Omental fat pad (tissue), 4 donors: ENCODE results near the gene P2RX7. TPM values are rescaled to one million over a fixed set of nuclear protein-coding genes. Genes with fewer than 3 reads are reported as not detected.

Experiments
- ATAC-seq: fragments of 150-250 bp; one replicate; pipeline ENCODE4 v1.9.1; 2016; ENCODE audit warnings: mild to moderate bottlenecking, moderate library complexity; ENCODE audit not compliant: low FRiP score
- DNase-seq: peaks from one replicate; pipeline ENCODE4 v3.0.0-alpha.2; 2019; ENCODE audit warnings: low spot score
- CTCF ChIP-seq, 3 donors: fragments of 450-650 bp; IDR thresholded peaks; one replicate each; pipeline ENCODE4 v1.5.1; 2016 to 2017; ENCODE audit warnings: antibody characterized with exemption in 3 of 3, mild to moderate bottlenecking in 3 of 3, moderate library complexity in 2 of 3
- total RNA-seq, 4 donors: library from RNA; depleted of rRNA; stranded (reverse); fragments of >200 nt; gene quantifications; one replicate each; pipeline ENCODE4 v1.1.0, GENCODE V29; 2016

The P2RX7 gene
- total RNA-seq, 4 donors from 2014 or later, result 2.4 to 8.6 (median 5.6) TPM

- ATAC-seq (peak; percentile 95), DNase-seq (no peak)
- no peak for TF ChIP-seq CTCF (IDR thresholded peaks at IDR 0.05)
Observed at GRCh38 chr12:121124402-121125109, 8.1 kb upstream of the P2RX7 start.

DNA sequence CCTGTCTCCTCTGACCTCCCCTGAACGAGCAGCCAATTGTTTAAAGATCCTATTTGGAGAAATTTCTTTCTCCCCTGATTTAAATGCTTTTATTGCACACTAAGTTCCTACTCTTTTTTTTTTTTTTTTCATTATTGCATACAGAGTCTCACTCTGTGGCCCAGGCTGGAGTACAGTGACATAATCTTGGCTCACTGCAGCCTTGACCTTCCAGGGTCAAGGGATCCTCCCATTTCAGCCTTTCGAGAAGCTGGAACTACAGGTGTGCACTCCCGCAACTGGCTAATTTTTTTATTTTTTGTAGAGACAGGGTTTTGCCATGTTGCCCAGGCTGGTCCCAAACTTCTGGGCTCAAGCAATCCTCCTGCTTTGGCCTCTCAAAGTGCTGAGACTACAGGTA is 5.2 kb upstream of the P2RX7 start:
- DNase-seq (no peak), ATAC-seq (no peak)
- no peak for TF ChIP-seq CTCF (IDR thresholded peaks at IDR 0.05)

DNA sequence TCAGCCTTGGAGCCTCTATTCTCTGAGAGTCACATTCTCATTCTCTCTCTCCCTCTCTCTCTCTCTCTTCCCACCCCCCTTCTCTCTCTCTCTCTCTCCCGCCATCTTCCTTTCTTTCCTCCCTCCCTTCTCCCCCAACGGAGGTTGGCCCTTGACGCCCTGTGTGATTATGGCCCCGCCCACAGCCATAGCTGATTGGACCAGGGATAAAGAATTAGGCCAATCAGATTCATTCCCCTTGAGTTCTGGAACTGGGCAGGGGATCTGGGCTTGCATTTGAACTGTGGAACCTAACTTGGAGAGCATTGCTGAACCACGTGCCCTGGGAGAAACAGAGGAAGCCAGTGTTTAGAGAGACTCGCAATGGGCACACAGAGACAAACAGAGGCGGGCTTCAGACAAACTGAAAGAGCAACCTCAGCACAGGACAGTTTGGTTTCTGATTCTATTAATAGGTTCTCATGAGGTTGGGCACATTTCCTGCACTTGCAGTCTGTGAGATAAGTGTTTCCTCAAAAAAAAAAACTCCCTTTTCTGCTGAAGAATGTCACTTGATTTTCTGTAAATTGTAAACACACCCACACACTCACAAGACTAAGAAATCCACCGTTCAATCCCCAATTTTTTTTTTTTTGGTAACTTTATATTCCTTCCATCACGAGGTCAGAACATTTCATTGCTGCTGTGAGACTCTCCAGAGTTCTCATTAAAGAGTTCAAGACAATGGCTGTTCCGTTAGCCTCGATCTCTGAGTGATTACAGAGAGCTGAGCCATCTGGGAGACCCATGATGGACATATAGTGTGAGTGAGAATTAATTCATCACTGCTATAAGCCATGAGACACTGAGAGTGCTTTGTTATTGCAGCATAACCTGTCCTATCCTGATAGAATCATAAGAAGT is 3.5 kb upstream of the P2RX7 start:
- DNase-seq (peak; percentile 32), ATAC-seq (no peak)
- no peak for TF ChIP-seq CTCF (IDR thresholded peaks at IDR 0.05)

DNA sequence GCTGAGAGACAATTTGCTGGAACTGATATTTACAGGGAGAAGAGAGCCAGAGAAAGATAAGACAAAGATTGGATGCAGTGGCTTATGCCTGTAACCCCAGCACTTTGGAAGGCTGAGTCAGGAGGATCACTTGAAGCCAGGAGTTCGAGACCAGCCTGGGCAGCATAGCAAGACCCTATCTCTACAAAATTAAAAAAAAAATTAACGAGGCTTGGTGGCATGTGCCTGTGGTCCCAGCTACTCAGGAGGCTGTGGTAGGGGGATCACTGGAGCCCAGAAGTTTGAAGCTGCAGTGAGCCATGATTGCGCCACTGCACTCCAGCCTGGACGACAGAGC is 2.9 kb upstream of the P2RX7 start:
- no peak for TF ChIP-seq CTCF (IDR thresholded peaks at IDR 0.05)
- ATAC-seq (no peak), DNase-seq (no peak)

DNA sequence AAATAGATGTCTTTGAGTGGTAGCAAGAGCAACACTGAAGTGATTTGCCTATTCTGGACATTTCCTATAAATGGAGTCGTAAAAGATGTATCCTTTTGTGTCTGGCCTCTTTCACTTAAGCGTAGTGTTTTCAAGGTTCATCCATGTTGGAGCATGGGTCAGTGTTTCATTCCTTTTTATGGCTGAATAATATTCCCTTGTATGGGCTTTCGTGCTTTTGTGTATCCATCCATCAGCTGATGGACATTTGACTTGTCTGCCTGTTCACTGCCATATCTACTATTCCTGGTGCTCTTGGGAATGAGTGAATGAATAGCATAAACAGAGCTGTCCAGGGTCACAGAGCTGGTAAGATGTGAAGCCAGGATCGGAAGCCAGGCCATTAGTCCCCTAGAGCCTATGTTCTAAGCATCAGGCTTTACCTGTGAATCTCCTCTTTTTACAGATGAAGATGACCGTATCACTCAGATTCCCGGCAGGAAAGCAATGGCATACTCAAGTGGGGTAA is 1.8 kb upstream of the P2RX7 start:
- no peak for TF ChIP-seq CTCF (IDR thresholded peaks at IDR 0.05)
- no peak for DNase-seq
- no peak for ATAC-seq

- ATAC-seq, result no peak
- TF ChIP-seq CTCF (IDR thresholded peaks at IDR 0.05), result no peak
- DNase-seq, result no peak
Observed at GRCh38 chr12:121131941-121132341, 735 bp upstream of the P2RX7 start.
